H54 (cell line): ENCODE data around the gene P2RY8.
"Not testable (repeated sequence)": the region's sequence is repeated elsewhere in the genome, so short reads cannot be mapped to it uniquely, and the experiment has no call there.

ENCODE experiments used
- DNase-seq: peaks from one replicate; pipeline ENCODE4 v3.0.0; 2011; ENCODE audit warnings: low spot score, mixed read lengths; ENCODE audit not compliant: insufficient read length
- FAIRE-seq: peaks from 3 replicates; lab custom pipeline; 2011; peaks lifted over from hg19 to GRCh38; lab: Jason Lieb, UNC
- POLR2A ChIP-seq: IDR thresholded peaks from 2 replicates; pipeline ENCODE4 v1.6.1; 2011; ENCODE audit warnings: low read depth, mild to moderate bottlenecking, low read length

Gene P2RY8

DNA sequence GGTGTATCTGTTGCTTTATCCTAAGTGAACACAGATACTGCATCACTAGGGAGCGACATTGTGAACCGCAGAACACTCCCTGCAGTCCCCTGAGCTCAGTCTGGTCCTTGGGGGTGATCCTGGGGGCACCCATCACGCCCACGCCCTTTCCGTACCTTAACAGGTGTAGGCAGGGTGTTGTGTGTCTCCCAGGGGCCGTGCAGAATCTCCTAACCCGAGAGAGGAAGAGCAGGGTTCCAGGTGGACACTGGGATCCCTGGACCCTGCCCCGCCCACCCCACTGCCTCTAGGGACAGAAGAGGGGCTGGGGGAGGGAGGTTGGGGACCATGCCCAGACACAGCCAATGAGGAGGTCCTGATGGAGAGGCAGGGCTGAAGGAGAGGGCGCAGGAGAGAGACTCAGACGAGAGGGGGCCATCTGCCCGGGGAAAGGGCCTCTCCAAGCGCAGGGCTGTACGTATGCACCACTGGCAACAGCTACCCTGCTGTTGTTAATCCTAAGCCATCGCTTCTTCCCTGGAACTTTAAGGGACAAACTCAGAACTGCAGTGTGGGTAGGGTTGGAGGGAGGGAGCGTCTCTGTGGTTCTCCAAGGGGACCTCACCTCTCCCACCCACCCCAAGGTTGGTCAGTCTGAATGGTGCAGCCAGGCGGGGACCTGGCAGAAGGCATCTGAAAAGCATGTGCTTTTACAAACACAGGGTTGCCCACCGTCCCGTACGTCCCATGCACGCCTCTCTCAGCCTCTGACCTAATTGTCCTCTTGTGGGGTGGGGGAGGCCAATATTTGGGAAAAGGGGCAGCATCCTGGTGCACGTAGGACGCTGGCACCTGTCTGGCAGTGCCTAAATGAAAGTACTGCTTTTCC, 2.5 kb downstream of the P2RY8 start:
- no peak for TF ChIP-seq POLR2A
- DNase-seq: no peak
- FAIRE-seq: no peak

DNA sequence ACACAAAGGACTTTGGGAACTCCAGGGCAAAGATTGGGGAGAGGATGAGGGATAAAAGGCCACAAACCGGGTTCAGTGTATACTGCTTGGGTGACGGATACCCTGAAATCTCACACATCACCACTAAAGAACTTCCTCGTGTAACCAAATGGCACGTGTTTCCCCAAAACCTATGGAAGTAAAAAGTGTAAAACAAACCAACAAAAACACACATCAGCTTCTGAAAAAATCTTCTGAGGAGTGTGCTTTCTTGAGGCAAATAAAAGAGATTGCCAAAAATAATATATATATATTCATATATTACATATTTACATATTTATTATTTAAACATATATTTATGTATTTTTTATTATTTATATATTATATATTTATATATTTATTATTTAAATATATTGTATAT, 3.9 kb downstream of the P2RY8 start:
- FAIRE-seq: no peak
- no peak for DNase-seq
- TF ChIP-seq POLR2A: no peak

DNA sequence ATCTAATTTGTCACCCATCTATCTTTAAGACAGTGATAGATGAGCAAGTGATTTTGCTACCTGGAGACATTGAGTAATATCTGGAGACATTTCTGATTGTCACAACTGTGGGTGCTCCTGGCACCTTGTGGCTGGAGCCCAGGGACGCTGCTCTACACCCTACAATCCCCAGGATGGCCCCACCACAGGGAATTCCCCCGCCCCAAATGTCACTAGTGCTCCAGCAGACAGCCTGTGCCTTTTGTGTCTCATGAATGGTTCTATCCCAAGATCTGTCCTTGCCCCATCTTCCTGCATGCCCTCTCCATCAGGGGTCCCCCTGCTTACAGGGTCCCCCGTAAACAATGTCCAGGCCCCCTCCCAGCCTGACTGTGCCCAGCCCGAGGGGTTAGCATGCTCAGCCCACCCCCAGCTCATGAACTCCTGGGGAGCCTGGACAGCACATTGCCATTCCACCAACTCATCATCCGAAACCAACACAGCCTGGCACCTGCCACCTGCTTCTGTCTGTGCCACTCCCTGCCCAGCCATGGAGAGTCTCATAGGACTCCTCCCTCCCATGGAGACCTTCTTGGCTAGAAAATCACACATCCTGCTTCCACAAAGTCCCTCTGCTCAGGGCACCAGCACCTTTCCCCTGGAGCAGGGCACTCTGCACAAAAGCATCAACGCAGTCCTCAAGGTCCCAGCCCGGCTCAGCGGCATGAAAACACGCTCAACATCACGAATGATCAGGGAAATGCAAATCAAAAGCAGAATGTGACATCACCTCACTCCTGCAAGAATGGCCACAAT, 5.7 kb downstream of the P2RY8 start:
- DNase-seq (no peak), FAIRE-seq (no peak)
- TF ChIP-seq POLR2A: no peak

DNA sequence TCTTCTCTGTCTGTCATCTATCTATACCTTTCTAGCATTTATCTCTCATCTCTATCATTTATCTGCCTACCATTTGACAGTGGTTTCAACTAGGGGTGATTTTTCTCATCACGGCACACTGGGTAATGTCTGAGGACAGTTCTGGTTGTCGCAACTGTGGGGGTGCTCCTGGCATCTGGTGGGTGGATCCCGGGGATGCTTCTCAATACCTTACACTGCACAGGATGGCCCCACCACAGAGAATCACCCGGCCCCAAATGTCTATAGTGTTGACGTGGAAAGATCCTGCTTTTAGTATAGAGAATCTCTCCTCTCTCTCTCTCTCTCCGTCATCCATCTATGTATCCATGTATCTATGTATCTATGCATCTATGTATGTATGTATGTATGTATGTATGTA, 7.2 kb downstream of the P2RY8 start:
- TF ChIP-seq POLR2A: no peak
- FAIRE-seq: no peak
- DNase-seq: no peak

DNA sequence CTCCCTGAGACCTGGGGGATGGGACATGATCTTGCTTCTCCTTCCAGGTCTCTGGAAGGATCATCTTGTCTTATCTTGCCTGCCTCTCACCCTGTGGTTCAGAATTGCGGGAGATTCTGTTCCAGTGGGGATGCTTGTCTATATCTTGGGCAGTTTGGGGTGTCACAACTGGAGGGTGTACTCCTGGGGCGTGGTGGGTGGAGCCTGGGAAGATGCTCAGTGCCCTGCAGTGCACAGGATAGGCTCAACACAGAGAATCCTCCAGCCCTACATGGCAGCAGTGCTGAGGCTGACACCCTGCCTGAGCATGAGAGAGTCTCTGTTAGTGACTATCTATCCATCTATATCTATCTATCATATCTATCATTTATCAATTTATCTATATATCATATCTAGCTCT, 7.7 kb downstream of the P2RY8 start:
- TF ChIP-seq POLR2A: no peak
- DNase-seq (no peak), FAIRE-seq (no peak)

DNA sequence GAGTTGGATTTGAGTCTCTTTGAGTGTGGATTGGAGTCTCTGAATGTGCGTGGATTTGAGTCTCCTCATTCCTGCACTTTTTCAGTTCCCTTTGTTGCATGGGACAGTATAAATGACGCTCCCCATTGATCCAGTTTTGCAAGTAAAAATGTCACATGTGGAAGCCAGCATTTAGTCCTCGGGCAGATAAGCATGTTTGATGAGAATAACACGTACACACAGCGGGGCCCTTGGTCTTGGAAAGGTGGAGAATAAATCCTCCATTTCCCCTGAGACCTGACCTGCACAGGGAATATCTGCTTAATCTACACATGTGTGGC, 8.1 kb downstream of the P2RY8 start:
- DNase-seq (no peak), FAIRE-seq (no peak)
- no peak for TF ChIP-seq POLR2A

DNA sequence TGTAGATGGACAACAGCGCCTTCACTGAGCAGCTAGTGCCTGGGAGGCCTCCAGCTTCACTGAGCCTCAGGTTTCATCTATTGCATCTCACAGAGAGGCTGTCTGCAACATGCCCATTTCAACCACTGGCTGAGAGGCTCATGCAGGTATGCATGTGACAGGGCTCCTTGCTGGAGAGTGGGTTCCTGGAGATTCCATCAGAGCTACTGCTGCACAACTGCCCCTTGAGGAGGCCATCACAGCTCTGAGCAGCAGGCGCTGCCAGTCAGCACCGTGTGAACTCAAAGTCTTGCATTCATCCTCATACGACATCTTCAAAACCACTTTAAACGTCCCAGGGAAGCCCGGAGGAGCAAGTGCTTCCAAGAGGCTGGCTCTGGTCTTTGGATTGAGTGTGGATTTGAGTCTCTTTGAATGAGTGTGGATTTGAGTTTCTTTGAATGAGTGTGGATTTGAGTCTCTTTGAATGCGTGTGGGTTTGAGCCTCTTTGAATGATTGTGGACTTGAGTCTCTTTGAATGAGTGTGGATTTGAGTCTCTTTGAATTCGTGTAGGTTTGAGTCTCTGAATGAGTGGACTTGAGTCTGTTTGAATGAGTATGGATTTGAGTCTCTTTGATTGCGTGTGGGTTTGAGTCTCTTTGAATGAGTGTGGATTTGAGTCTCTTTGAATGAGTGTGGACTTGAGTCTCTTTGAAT, 8.7 kb downstream of the P2RY8 start:
- FAIRE-seq (no peak), DNase-seq (no peak)
- no peak for TF ChIP-seq POLR2A

DNA sequence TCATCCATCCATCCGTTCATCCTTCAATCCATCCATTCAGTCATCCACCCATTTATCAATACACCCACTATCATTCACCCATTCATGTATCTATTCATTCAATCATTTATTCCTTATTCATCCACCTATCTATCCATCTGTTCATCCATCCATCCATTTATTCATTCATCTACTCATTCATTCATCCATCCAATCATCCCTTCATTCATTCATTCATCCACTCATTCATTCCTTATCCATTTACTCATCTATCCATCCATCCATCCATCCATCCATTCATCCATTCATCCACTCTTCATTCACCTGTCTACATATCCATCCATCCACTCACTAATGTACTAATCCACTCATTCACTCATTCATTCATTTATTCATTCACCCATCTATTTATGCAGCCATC, 9.5 kb downstream of the P2RY8 start:
- FAIRE-seq: no peak
- TF ChIP-seq POLR2A: no peak
- DNase-seq: no peak

DNA sequence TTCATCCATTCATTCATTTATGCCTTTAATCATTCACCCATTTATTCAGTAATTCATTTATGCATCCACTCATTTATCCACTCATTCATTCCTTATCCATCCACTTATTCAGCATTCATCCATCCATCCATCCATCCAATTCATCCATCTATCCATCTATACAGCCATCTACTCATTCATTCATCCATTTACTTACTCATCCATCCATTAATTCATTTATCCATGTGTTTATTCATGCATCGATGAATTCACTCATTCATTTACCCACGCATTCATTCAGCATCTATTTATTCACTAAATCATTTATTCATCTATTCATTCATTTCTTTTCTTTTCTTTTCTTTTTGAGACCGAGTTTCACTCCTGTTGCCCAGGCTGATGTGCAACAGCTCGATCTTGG, 10.4 kb downstream of the P2RY8 start:
- no peak for FAIRE-seq
- DNase-seq: no peak
- no peak for TF ChIP-seq POLR2A

DNA sequence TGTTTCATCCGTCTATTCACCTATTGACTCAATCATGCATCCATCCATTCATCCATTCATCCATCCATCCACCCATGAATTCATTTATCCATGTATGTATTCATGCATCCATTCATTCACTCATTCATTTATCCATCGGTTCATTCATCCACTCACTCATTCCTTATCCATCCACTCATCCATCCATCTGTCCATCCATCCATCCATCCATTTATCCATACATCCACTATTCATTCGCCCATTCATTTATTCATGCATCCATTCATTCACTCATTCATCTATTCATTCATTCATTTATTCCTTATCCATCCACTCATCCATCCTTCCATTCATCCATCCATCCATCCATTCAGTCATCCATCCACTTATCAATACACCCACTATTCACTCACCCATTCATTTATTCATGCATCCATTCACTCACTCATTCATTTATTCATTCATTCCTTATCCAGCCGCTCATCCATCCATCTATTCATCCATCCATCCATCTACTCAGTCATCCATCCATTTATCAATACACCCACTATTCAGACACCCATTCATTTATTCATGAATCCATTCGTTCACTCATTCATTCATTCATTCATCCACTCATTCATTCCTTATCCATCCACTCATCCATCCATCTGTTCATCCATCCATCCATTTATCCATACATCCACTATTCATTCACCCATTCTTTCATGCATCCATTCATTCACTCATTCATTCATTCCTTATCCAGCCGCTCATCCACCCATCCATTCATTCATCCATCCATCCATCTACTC, 11.2 kb downstream of the P2RY8 start:
- no peak for DNase-seq
- no peak for TF ChIP-seq POLR2A
- no peak for FAIRE-seq

DNA sequence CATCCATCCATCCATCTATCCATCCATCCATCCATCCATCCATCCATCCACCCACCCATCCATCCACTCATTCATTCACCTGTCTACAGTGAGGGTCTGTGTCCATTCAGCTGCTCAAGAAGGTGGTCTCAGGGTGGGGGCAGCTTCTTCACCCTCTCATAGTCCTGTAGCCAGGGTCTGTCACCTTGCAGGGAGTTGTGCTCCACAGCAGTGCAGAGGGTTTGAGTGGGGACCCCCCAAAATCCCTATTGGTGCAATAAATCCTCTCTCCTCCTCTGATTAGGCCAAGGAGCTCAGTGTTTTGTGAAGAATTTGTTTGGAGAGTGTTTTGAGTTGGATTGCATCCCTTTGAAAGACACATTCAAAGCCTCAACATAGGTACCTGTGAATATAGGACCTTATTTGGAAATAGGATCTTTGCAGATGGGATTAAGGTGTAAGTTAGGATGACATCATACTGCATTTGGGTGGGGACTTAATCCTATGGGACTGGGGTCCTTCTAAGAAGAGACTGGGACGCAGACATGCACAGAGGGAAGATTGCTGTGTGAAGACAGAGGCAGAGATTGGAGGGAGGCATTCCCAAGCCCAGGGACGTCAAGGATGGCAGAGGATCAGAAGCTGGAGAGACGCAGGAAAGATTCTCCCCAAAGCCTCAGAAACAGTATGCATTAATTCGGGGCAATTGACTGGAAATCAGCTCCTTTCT, 12.0 kb downstream of the P2RY8 start:
- FAIRE-seq (no peak), DNase-seq (no peak)
- no peak for TF ChIP-seq POLR2A

DNA sequence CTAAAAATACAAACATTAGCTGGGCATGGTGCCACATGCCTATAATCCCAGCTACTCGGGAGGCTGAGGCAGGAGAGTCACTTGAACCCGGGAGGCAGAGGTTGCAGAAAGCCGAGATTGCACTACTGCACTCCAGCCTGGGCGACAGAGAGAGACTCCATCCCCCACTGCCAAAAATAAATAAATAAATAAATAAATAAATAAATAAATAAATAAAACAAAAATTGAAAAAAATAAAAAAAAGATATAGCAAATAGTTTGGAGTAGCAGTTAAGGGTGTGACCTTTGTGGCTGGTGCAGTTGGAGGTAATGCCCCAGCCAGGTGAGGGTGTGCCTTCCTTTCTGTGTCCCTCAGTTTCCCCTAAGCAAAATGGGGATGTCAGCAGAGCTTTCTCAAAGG, 14.1 kb downstream of the P2RY8 start:
- FAIRE-seq, DNase-seq: not testable (repeated sequence)

DNA sequence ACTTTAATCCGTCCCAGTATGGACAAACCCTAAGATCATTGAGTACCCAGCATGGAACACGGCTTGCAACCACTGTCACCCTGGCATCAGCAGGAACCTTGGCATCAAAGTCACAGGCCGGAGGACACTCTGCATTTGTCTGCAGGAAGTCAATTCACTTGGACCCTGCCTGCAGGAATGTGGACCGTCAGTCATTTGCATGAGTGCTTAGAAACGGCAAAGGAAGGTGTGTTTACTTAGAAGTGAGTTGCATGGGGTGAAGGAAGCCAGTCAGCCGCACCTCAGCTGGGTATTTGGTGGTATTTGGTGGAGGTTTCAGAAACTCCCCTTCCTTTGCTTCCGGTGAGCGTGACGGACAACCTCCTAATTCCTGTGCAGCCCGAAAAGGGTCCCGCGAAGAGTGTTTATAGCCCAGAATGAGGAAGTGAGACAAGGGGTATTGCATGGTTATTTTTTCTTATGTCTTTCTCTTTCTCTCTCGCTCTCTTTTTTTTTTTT, 15.5 kb downstream of the P2RY8 start:
- TF ChIP-seq POLR2A: no peak
- FAIRE-seq (no peak), DNase-seq (no peak)
